CD4-positive, alpha-beta T cell treated with Interferon gamma for 1 hour (primary cell): ENCODE measurements around the gene ARAP3.

Experiments used
- DNase-seq: peaks from one replicate; pipeline ENCODE4 v3.0.0-alpha.2; 2020

ARAP3 gene

GRCh38 chr5:141701360-141702119 is 19.5 kb upstream of the ARAP3 start:
- no peak for DNase-seq

- no peak for DNase-seq
Measured at GRCh38 chr5:141697586-141697985, 15.6 kb upstream of the ARAP3 start.

- no peak for DNase-seq
Measured at GRCh38 chr5:141696431-141696830, 14.4 kb upstream of the ARAP3 start.

GRCh38 chr5:141695627-141696215 is 13.7 kb upstream of the ARAP3 start:
- DNase-seq, result no peak

- no peak for DNase-seq
Measured at GRCh38 chr5:141694479-141694878, 12.4 kb upstream of the ARAP3 start.

GRCh38 chr5:141692919-141693725 is 11.1 kb upstream of the ARAP3 start:
- DNase-seq, result peak; percentile 44

GRCh38 chr5:141692533-141692888 is 10.5 kb upstream of the ARAP3 start:
- no peak for DNase-seq

GRCh38 chr5:141691867-141692532 is 10.0 kb upstream of the ARAP3 start:
- peak; percentile 80 for DNase-seq

- DNase-seq, result no peak
Measured at GRCh38 chr5:141691286-141691866, 9.3 kb upstream of the ARAP3 start.

GRCh38 chr5:141686648-141687416 is 4.8 kb upstream of the ARAP3 start:
- no peak for DNase-seq

GRCh38 chr5:141685591-141685990 is 3.6 kb upstream of the ARAP3 start:
- DNase-seq, result no peak

- no peak for DNase-seq
Measured at GRCh38 chr5:141683596-141684141, 1.6 kb upstream of the ARAP3 start.

- no peak for DNase-seq
Measured at GRCh38 chr5:141681295-141681694, 735 bp downstream of the ARAP3 start.

- no peak for DNase-seq
Measured at GRCh38 chr5:141680751-141681201, 1.3 kb downstream of the ARAP3 start.

GRCh38 chr5:141680178-141680577 is 1.9 kb downstream of the ARAP3 start:
- DNase-seq, result no peak

GRCh38 chr5:141677415-141677814 is 4.6 kb downstream of the ARAP3 start:
- no peak for DNase-seq

- no peak for DNase-seq
Measured at GRCh38 chr5:141675672-141676071, 6.4 kb downstream of the ARAP3 start.

- no peak for DNase-seq
Measured at GRCh38 chr5:141674747-141675146, 7.3 kb downstream of the ARAP3 start.

- no peak for DNase-seq
Measured at GRCh38 chr5:141672841-141673813, 8.9 kb downstream of the ARAP3 start.

GRCh38 chr5:141672071-141672840 is 9.8 kb downstream of the ARAP3 start:
- no peak for DNase-seq
